GM12865 (cell line): ENCODE results near the gene AFG1L.

ENCODE experiments used
- DNase-seq: peaks from one replicate; pipeline ENCODE4 v3.0.0; 2010; ENCODE audit warnings: low read depth
- H3K4me3 ChIP-seq: 2 replicates; pipeline ENCODE4 v1.5.1; 2011; ENCODE audit warnings: mild to moderate bottlenecking, low read depth, low read length, control low read depth
- CTCF ChIP-seq: IDR thresholded peaks from 2 replicates; pipeline ENCODE4 v1.5.1; 2011; ENCODE audit warnings: low read length, control low read depth, low read depth, inconsistent platforms; ENCODE audit not compliant: insufficient read depth; ENCODE audit errors: missing control alignments

Gene AFG1L

GRCh38 chr6:108274546-108274945 is 20.3 kb upstream of the AFG1L start:
- H3K4me3 ChIP-seq, result no peak overlapping the region
- no peak for TF ChIP-seq CTCF
- DNase-seq, result no peak

GRCh38 chr6:108275976-108276375 is 18.9 kb upstream of the AFG1L start:
- no peak for DNase-seq
- no peak overlapping the region for H3K4me3 ChIP-seq
- no peak for TF ChIP-seq CTCF

- no peak for TF ChIP-seq CTCF
- no peak overlapping the region for H3K4me3 ChIP-seq
- no peak for DNase-seq
Observed at GRCh38 chr6:108277295-108277694, 17.6 kb upstream of the AFG1L start.

- DNase-seq, result no peak
- H3K4me3 ChIP-seq, result no peak overlapping the region
- no peak for TF ChIP-seq CTCF
Observed at GRCh38 chr6:108277831-108278230, 17.0 kb upstream of the AFG1L start.

- no peak overlapping the region for H3K4me3 ChIP-seq
- no peak for DNase-seq
- no peak for TF ChIP-seq CTCF
Observed at GRCh38 chr6:108285381-108285780, 9.5 kb upstream of the AFG1L start.

- TF ChIP-seq CTCF, result no peak
- DNase-seq, result no peak
- no peak overlapping the region for H3K4me3 ChIP-seq
Observed at GRCh38 chr6:108286366-108286765, 8.5 kb upstream of the AFG1L start.

- no peak for DNase-seq
- no peak overlapping the region for H3K4me3 ChIP-seq
- no peak for TF ChIP-seq CTCF
Observed at GRCh38 chr6:108287373-108287772, 7.5 kb upstream of the AFG1L start.
